Upper lobe of left lung (tissue), 6 donors: Measurements from ENCODE around the gene MLLT6. TPM values are rescaled to one million over a fixed set of nuclear protein-coding genes. Genes with fewer than 3 reads are reported as not detected.

ENCODE experiments used
- ATAC-seq, 2 donors: fragments of 200-7000 bp; cut with Tn5 transposase; one replicate each; pipeline ENCODE4 v1.9.1; 2022; ENCODE audit warnings: mild to moderate bottlenecking in 2 of 2, moderate library complexity in 2 of 2; ENCODE audit not compliant: low FRiP score in 2 of 2
- DNase-seq, 2 donors: peaks; one replicate each; pipeline ENCODE4 v3.0.0-alpha.2; 2019 to 2020
- H3K27ac ChIP-seq, 4 donors: fragments of 200-600 bp; sonication (generic); one replicate each; pipeline ENCODE4 v1.5.1; 2016 to 2019
- H3K27me3 ChIP-seq, 4 donors: fragments of 200-600 bp; sonication (generic); one replicate each; pipeline ENCODE4 v1.5.1; 2017 to 2019
- H3K36me3 ChIP-seq, 4 donors: fragments of 200-600 bp; sonication (generic); one replicate each; pipeline ENCODE4 v1.5.1; 2016 to 2019
- H3K4me1 ChIP-seq, 4 donors: fragments of 200-600 bp; sonication (generic); one replicate each; pipeline ENCODE4 v1.5.1; 2018 to 2019
- H3K4me3 ChIP-seq, 4 donors: fragments of 200-600 bp; sonication (generic); one replicate each; pipeline ENCODE4 v1.5.1; 2017 to 2019; ENCODE audit warnings: mild to moderate bottlenecking in 2 of 4, moderate library complexity in 1 of 4
- H3K9me3 ChIP-seq, 4 donors: fragments of 200-600 bp; sonication (generic); one replicate each; pipeline ENCODE4 v1.5.1; 2018 to 2019
- CTCF ChIP-seq, 6 experiments: fragments of 450-650 bp in 4 of 6; fragments of 200-600 bp in 2 of 6; sonication (generic) in 2 of 6; IDR thresholded peaks; one replicate each; pipeline ENCODE4 v1.5.1; 2016 to 2019; ENCODE audit warnings: antibody characterized with exemption in 6 of 6
- EP300 ChIP-seq, 4 donors: sonication (generic); formaldehyde crosslinking; IDR thresholded peaks; one replicate each; pipeline ENCODE4 v1.5.1; 2017; ENCODE audit warnings: antibody characterized with exemption in 4 of 4, control low read depth in 2 of 4
- POLR2A ChIP-seq, 4 donors: fragments of 450-650 bp; IDR thresholded peaks; one replicate each; pipeline ENCODE4 v1.5.1; 2016 to 2017; ENCODE audit warnings: antibody characterized with exemption in 4 of 4, mild to moderate bottlenecking in 2 of 4
- POLR2AphosphoS5 ChIP-seq, 2 donors: sonication (generic); formaldehyde crosslinking; IDR thresholded peaks; one replicate each; pipeline ENCODE4 v1.5.1; 2017; ENCODE audit warnings: antibody characterized with exemption in 2 of 2
- WGBS, 2 donors: methylation state at CpG; one replicate each; pipeline ENCODE4 v1.1.5; 2017 to 2018; 5-methylcytosine and 5-hydroxymethylcytosine counted together
- small RNA-seq, 4 donors: library from RNA; depleted of rRNA; stranded (forward); fragments of <200 nt; gene quantifications; one replicate each; pipeline ENCODE3, GENCODE V24; 2016
- total RNA-seq, 6 donors: library from RNA; depleted of rRNA in 4 of 6; stranded (reverse); fragments of >200 nt in 4 of 6; gene quantifications; one replicate each; pipeline versions ENCODE4 v1.1.0 to v1.2.1, GENCODE V29; 2016 to 2021
- donor health status: DM: no; HTN: no; CAD: no; lungs with moderate emphysema.
- donor health status: DM: no; HTN: yes; CAD: no; lungs with severe emphysema.

The MLLT6 gene
- total RNA-seq, 6 donors from 2014 or later: 69.2 to 305 (median 122) TPM

DNA sequence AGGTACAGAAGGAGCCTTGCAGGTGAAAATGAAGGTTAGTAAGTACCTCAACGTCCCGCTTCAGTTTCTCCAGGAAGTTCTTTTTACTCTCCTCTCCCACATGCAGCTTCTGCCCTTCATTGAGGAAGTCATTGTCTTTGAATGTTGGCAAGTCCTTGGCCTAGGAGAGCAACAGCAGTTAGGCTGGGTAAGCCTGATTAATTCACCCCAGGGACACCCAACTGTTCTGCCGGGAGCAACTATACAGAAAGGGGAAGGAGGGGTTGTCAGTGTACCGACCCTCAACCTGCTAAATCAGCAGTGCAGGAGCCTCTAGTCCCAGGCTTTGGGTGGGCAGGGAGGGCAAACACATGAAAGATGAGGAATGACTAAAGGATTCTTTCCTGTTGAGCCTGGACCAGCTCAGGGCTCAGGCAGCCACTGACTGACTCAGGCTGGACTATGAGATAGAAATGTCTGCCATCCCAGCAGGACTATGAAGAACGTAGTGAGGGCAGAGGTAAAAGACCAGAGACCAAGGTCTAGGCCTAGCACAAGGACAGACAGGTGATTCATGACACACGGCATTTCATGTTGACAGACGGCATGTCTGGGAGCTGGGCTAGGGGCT, 72.7 kb downstream of the MLLT6 start:
- H3K27me3 ChIP-seq: no peaks in the 10 kb centered on the region
- peaks cover 45 to 100% (median 96%) of the 10 kb centered on the region in 4 donors for H3K36me3 ChIP-seq
- no peak overlapping the region for H3K27ac ChIP-seq
- 83 to 87% methylated on average over 7 of the region's 7 CpGs for WGBS, 2 donors
- DNase-seq: no peak
- no peaks in the 10 kb centered on the region for H3K4me1 ChIP-seq
- ATAC-seq: no peak
- TF ChIP-seq EP300 (IDR thresholded peaks at IDR 0.05) (no peak), POLR2A (IDR thresholded peaks at IDR 0.05) (no peak), POLR2AphosphoS5 (IDR thresholded peaks at IDR 0.05) (no peak), CTCF (IDR thresholded peaks at IDR 0.05) (no peak)
- no peak overlapping the region for H3K4me3 ChIP-seq
- H3K9me3 ChIP-seq: no peaks in the 10 kb centered on the region

Small RNAs within 50 kb of the gene (small RNA-seq; reads per million reads assigned to genes)
- gene MIR4726 (0 reads per million in 4 donors), gene MIR4734 (0 to 1.4 (median 0.03) reads per million in 4 donors), gene RNA5SP440 (3.8 to 15.6 (median 6.2) reads per million in 4 donors), gene RNU6-866P (0 reads per million in 4 donors)

Other genes starting within 250 kb of the MLLT6 start
- gene SRCIN1, start 99.3 kb upstream of the MLLT6 start, total RNA-seq: 10 to 100 TPM in 2 of 6 donors, 1 to 10 TPM in 4; 1.6 to 16.6 (median 5.6) TPM
- 1 to 10 TPM; 1.1 to 2.3 (median 1.8) TPM for gene EPOP, start 30.3 kb upstream of the MLLT6 start, total RNA-seq
- 10 to 100 TPM in 4 of 6 donors, 1 to 10 TPM in 2; 6.3 to 49.7 (median 15.9) TPM for gene CISD3, start 25.1 kb downstream of the MLLT6 start, total RNA-seq
- gene PCGF2, start 43.1 kb downstream of the MLLT6 start, total RNA-seq: 10 to 100 TPM; 14.6 to 51.7 (median 31.9) TPM
- 100 to 1,000 TPM in 2 of 6 donors, 10 to 100 TPM in 4; 61.8 to 157 (median 79.2) TPM for gene PSMB3, start 47.5 kb downstream of the MLLT6 start, total RNA-seq
- gene PIP4K2B, start 94.3 kb downstream of the MLLT6 start, total RNA-seq: 10 to 100 TPM; 36.3 to 67.1 (median 38.8) TPM
- 100 to 1,000 TPM in 1 of 6 donors, 10 to 100 TPM in 5; 21.3 to 118 (median 29.5) TPM for gene CWC25, start 120.0 kb downstream of the MLLT6 start, total RNA-seq
- 1,000 to 10,000 TPM in 4 of 6 donors, 100 to 1,000 TPM in 2; 542 to 1,288 (median 1,062) TPM for gene RPL23, start 148.4 kb downstream of the MLLT6 start, total RNA-seq
- 100 to 1,000 TPM in 5 of 6 donors, 10 to 100 TPM in 1; 97.9 to 168 (median 149) TPM for gene LASP1, start 164.8 kb downstream of the MLLT6 start, total RNA-seq